Measurements from ENCODE around the gene MAN2B1.
"Not testable (repeated sequence)": the region's sequence is repeated elsewhere in the genome, so short reads cannot be mapped to it uniquely, and the experiment has no call there.

Gene MAN2B1

DNA sequence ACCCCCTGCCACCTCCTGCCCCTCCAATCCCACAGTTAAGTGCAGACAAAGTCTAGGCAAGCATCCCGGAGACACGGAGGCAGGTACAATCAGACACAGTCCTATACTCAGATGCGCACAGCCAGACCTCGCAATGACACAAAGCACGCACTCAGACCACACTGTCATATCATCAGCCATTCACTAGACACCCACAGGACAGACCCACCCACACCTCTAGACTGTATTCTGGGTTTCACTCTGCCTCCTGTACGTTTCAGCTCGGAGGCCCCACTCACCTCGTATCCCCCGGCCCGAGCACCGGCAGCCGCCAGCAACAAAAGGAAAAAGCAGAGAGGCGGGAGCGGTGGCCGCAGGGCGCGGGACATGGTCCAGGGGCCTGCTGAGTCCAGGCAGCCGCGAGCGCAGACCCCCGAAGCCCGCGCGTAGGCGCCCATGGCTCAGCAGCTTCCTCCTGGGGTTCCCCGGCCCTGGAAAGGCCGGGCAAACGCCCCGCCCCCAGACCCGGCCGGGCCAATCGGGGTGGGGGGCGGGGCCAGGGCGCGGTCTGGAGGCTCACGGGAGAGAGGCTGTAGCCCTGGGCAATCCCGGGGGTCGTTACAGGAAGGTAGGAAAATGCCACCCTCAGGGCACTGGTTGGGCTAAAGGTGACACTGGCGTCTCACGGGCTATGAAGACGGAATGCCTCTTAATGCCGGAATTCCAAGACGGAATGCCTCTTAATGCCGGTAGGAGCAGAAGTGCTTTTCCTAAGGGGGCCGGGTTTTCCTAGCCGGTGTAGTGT lies at the start of gene MAN2B1, which contains the start of gene WDR83:
TSS of gene MAN2B1 (minus strand) at position 478 of the 784 bp plus-strand sequence. CDS start at position 437, 41 bp downstream.
TSS of gene WDR83 (plus strand) at position 543 of the 784 bp plus-strand sequence. CDS start 2,984 bp downstream, outside the sequence.
- in situ Hi-C loops (cut with MboI; ENCODE audit: low sequenced_read_pairs), result loop anchor here (25.0 kb wide), 1 partner anchor 104 kb away; the partner anchor contains the start of gene ZNF564

DNA sequence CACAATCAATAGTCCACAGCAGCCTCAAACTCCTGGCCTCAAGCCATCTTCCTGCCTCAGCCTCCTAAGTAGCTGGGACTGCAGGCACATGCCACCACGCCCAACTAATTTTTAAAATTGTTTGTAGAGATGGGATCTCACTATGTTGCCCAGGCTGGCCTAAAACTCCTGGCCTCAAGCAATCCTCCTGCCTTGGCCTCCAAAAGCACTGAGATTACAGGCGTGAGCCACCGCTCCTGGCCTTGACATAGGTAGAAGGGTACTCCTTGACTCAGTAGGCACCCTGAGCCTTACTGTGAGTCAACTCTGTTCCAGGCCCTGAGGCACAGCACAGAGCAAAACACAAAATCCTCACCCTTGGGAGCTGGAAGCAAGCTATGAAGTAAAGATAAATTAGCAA lies 49.4 kb upstream of the MAN2B1 start:
- in situ Hi-C loops (cut with MboI; ENCODE audit: low sequenced_read_pairs), result no loop called here

DNA sequence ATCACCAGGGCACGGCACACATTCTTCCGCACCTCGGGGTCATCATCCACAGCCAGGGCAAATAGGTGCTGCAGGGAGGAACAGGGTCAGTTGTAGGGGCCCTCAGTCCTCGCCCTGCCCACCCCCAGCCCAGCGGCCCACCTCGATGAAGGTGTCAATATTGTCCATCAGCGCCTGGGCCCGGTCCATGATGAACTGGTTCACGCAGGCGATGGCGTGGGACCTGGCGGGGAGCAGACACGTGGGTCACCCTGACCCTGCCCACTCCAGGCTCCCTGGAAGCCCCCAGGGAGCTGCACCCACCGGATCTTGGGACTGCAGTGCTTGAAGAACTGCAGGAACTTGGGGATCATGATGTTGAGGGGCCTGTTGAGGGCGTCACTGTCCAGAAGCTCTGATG lies 48.6 kb upstream of the MAN2B1 start:
- in situ Hi-C loops (cut with MboI; ENCODE audit: low sequenced_read_pairs), result no loop called here

DNA sequence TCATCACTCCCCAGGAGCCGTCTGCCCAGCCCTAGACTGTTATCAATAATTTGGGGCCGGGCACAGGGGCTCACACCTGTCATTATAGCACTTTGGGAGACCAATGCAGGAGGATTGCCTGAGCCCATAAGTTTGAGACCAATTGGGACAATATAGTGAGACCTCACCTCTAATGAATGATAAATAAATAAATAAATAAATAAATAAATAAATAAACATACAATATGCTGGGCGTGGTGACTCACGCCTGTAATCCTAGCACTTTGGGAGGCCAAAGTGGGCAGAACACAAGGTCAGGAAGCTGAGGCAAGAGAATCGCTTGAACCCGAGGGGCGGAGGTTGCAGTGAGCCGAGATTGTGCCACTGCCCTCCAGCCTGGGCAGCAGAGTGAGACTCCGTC lies 46.8 kb upstream of the MAN2B1 start:
- in situ Hi-C loops (cut with MboI; ENCODE audit: low sequenced_read_pairs), result not testable (repeated sequence)

DNA sequence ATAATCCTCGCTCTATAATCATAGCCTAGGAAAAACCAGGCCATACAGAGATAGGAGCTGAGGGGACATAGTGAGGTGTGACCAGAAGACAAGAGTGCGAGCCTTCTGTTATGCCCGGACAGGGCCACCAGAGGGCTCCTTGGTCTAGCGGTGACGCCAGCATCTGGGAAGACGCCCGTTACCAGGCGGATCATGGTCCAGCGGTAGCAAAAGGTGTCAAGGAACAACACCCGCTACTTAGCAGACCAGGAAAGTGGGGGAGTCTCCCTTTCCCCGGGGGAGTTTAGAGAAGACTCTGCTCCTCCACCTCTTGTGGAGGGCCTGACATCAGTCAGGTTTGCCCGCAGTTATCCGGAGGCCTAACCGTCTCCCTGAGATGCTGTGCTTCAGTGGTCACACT lies 45.5 kb upstream of the MAN2B1 start:
- in situ Hi-C loops (cut with MboI; ENCODE audit: low sequenced_read_pairs), result not testable (repeated sequence)

DNA sequence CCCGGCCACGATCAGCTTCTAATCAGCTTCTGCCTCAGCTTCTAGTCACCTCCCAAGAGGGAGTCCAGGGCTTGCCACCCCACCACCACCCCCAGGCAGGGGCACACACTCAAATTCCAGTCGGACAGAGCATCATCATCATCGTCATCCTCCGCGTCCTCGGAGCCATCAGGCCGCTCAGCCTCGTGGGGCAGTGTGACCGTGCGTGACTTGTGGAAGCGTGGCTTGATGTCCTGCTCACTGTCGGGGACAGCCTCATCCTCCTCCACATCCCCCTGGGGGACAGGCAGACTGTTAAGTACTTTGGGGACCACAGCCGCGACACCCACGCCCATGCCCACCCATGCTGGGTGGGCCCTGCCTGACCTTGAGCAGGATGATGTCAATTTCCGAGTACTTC lies 44.6 kb upstream of the MAN2B1 start:
- in situ Hi-C loops (cut with MboI; ENCODE audit: low sequenced_read_pairs), result no loop called here

DNA sequence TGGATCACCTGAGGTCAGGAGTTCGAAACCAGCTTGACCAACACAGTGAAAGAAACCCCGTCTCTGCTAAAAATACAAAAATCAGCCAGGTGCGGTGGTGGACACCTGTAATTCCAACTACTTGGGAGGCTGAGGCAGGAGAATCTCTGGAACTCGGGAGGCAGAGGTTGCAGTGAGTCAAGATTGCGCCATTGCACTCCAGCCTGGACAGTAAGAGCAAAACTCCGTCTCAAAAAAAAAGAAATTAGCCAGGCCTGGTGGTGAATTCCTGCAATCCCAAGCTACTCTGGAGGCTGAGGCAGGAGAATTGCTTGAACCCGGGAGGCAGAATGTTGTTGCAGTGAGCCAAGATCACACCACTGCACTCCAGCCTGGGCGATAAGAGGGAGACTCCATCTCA lies 42.1 kb upstream of the MAN2B1 start:
- in situ Hi-C loops (cut with MboI; ENCODE audit: low sequenced_read_pairs), result no loop called here

DNA sequence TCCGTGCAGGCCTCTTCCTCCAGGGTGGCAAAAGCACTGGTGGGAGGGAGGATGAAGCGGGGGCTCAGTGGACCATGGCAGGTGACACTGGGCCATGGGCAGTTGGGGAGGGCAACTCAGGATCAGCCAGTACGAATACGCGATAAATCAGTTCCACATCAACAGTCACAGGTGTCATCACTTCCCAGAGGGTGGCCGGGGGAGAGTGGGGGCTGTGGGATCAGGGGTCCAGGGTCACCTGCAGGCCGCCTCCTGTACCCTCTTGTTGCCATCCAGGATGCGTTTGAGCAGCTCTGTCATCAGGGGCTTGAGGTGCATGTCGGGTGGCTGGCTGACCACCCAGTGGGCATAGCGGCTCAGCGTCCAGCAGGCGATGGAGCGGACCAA lies 39.8 kb upstream of the MAN2B1 start:
- in situ Hi-C loops (cut with MboI; ENCODE audit: low sequenced_read_pairs), result no loop called here

DNA sequence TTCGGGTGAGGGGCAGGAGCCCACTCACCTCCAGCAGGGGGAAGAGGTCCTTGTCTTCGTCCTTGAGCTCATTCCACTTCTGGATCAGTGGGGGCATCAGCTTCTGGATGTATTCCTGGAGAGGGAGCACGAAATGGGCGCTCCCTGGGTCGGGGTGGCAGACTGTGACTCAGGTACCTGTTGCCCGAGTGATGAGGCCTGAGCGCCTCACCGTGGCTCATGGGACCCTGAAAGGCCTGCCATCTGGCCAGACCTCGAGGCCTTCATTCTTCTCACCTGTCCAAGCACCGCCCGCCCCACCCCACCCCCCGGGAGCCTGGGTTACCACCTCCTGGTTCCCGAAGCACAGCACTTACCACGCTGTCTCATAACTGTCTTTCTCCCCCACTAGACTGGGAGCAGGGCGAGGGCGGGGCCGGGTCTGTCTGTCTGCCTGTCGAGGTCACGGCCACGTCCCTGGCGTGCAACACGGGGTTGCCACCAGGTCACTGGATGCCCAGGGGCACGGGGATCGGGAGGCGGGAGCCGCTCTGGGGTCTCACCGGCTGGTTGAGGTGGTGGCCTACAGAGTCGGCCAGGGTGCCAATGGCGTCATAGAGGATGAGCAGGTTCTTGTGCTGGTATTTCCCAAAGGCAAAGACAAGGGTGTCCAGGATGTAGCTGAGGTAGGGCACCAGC lies 39.3 kb upstream of the MAN2B1 start:
- in situ Hi-C loops (cut with MboI; ENCODE audit: low sequenced_read_pairs), result no loop called here

DNA sequence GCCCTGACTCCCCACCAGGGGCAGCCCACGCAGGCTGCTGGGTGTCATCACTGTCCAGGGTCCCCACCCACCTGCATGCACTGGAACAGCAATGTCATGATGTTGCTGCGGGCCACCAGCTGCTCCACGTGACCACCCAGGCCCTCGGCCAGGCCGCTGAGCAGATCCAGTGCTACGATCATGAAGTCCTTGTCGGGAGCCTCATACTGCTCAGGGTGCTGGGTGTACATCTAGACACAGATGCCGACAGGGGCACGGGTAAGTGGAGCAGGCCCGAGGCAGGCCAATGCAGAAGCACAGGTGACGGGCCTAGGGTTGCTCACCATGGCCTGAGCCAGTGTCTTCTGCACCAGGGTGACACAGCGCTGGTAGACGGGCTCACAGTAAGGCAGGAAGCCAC lies 38.6 kb upstream of the MAN2B1 start:
- in situ Hi-C loops (cut with MboI; ENCODE audit: low sequenced_read_pairs), result no loop called here

DNA sequence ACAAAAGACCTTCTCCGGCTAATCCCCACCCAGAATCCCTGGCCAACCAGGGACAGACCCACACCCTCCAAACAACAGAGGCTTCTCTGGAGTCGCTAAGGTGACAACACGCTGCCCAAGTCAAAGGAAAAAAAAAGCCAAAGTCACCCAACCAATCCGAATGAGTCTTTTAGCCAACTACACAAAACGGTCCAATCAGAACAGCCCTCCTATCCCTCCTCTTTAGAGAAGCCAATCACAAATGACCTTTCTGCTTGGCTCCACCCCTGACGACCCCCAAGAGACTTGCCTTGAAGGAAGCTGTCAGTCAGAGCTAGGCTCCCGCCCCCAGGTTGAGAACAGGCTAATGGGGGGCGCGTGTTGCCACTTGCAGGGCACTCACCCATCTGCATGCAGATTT lies 36.5 kb upstream of the MAN2B1 start:
- in situ Hi-C loops (cut with MboI; ENCODE audit: low sequenced_read_pairs), result no loop called here

DNA sequence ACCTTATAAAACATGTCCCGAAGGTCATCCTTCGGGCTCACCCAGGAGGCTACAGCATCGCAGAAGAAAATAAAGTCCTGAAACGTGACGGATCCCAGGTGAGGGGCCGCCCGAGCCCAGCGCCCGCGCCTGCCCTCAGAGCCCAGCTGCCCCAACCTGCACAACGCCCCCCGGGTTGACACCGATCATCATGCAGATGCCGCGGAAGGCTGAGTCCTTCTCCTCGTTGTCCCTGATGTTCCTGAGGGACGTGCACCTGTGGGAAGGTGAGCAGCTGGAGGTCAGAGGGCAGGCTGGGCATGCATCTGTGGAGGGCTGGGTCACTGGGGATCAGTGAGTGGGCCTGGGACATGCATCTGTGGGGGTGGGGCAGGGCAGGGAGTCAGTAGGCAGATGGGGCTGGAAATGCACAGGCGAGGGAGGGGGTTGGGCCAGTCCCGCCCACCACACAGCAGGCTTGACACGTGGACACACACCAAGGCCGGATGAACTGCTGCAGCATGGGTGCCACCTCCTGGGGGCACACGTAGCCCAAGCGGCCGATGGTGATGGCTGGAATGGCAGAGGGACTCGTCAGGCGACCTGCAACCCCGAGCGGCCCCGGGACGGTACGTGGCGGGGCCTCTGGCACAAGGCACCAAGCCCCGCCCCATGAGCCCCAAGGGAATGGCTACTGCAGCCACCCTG lies 35.2 kb upstream of the MAN2B1 start:
- in situ Hi-C loops (cut with MboI; ENCODE audit: low sequenced_read_pairs), result no loop called here

DNA sequence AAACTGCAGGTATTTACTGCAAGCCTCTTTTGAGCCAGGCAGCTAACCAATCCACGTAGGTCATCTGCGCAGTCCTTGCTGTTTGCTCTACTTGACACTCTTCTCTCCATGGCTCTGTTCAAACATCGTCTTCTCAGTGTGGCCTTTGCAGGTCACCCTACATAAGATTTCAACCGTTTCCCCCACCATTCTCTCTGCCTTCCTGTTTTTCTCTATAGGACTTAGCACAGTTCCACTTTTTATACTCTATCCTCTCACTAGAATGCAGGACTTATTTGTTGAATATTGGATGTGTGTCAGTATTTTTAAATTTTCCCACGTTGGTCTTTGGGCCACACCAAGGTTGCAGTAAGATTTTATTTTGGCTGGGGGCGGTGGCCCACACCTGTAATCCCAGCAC lies 31.6 kb upstream of the MAN2B1 start:
- in situ Hi-C loops (cut with MboI; ENCODE audit: low sequenced_read_pairs), result no loop called here

DNA sequence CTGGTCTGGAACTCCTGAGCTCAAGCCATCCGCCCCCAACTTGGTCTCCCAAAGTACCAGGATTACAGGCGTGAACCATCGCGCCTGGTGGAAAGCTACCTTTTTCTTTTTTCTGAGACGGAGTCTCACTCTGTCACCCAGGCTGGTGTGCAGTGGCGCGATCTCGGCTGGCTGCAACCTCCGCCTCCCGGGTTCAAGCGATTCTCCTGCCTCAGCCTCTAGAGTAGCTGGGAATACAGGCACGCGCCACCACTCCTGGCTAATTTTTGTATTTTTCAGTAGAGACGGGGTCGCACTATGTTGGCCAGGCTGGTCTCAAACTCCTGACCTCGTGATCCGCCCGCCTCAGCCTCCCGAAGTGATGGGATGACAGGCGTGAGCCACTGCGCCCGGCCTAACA lies 30.9 kb upstream of the MAN2B1 start:
- in situ Hi-C loops (cut with MboI; ENCODE audit: low sequenced_read_pairs), result not testable (repeated sequence)

DNA sequence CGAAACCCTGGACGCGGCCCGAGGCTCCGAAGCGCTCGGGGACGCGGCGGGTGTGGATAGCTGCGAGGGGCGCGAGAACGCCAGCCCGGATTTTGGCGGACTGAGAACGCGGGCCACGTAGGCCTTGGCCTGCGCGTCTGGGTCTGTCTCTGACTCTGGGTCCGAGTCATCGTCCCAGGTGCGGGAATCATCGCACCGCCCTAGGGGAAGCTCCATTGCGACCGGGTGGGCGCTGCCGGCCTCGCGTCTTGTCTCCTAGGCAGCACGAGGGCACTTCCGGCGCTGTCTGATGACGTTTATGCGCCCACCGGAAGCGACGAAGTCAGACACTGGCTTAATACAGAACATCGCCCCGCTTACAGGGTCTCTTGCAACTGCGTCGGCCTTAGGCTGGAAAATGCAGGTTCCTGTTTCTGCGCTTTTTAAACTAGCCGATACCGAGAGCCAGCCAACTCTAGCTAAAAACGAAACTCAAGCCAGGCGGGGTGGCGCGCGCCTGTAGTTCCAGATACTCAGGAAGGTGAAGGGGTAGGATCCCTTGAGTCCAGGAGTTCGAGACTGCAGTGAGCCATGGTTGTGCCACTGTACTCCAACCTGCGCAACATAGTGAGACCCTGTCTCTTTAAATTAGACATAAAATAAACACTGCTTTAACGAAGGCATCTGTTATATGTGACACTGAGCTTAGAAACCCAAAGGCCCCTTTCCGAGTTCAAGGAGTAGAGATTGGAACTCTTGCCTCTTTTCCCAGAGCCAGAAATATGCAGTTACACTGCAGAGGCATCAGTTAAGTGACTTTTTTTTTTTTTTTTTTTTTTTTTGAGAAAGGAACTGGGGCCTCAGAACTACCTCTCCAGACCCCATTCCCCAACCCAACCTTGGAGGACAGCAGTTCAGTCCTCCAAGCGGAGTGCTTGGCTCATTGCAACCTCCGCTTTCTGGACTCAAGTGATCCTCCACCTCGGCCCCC lies 30.1 kb upstream of the MAN2B1 start, which contains the start of gene FBXW9:
TSS of gene FBXW9 (minus strand) at position 266 of the 970 bp plus-strand sequence. CDS start at position 216, 50 bp downstream.
- in situ Hi-C loops (cut with MboI; ENCODE audit: low sequenced_read_pairs), result no loop called here

DNA sequence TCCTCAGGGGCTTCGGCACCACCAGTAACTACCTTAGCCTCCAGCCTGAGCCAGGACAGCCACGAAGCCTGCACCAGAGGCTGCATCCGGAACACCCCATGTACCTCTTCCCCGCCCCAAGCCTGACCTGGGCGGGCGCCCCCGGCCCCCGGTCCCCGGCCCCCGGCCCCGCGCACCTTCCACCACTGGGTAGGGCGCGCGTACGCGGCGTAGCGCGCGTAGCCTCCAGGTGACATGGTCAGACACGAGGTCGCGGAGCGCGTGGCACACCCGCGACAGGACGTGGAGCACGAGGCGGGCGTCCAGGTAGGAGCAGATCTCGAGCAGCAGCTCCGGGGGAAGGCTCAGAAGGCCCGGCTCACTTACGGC lies 29.4 kb upstream of the MAN2B1 start:
- in situ Hi-C loops (cut with MboI; ENCODE audit: low sequenced_read_pairs), result no loop called here

DNA sequence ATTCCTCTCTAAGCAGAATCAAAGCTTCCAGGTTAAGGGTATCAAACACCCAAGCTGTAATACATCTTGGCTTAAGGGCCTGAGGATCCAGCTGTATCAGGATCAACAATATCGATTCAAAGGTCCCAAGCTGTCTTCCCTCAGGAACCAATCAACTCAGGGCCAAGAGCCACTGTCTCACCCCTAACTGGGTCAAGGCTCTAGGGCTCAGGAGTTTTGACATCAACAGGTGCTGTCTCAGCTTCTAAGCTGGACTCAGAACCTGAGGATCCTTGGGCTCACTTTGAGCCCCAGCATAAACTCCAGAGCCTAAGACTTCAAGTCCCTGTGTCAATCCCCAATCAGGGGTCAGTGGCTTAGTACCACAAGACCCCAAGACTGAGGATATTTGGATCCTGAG lies 29.0 kb upstream of the MAN2B1 start:
- in situ Hi-C loops (cut with MboI; ENCODE audit: low sequenced_read_pairs), result no loop called here

DNA sequence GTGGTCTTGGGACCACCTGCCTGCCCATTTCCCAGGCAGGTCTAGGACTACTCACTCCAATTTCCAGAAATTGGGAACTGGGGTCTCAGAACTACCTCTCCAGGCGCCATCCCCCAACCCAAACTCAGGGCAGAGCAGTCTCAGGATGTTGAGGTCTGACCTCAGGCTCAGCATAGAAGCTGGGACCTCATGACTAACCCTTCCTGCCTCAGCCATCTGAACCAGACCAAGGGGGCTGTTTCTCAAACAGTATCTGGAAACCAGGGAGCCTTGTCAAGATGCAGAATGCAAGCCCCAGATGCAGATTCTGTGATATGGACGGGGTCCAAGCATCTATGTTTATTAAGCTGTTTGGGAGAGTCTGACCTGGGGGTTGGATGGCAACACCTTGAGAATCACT lies 28.6 kb upstream of the MAN2B1 start:
- in situ Hi-C loops (cut with MboI; ENCODE audit: low sequenced_read_pairs), result no loop called here

DNA sequence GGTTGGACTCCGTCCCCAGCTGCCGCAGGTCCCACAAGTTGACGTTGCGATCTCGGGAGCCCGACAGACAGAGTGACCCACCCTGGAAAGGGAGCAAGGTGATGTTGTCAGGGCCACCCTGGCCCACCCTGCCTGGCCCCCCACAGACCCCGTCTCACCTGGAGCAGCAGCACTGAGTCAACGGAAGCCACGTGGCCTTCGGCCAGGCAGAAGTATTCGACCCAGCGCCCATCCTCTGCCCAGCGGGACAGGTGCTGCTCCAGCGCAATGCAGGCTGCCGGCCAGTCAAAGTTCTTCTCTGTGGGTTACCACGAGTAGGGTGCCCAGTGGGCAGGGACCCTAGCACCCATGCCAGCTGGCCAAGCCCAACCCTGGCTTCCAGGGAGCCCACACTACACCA lies 28.1 kb upstream of the MAN2B1 start:
- in situ Hi-C loops (cut with MboI; ENCODE audit: low sequenced_read_pairs), result no loop called here

DNA sequence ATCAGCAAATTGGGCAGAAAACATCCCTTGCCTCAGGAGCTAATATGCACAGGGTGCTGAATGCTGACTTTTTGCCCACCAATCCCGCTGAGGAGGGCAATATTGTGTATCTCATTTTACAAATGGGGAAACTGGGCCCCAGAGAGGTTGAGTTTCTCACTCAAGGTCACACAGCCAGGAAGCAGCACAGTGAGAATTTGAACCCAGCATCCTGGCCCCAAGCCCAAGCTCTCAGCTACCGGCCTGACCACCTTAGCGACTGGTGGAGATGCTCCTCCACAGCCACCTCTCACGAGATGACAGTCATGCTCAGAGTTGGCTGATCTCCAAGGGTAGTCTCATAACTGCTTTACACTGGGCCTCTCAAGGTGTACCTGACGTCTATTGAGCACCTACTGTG lies 26.4 kb upstream of the MAN2B1 start:
- in situ Hi-C loops (cut with MboI; ENCODE audit: low sequenced_read_pairs), result no loop called here

Data from HL-60/S4 treated with retinoic acid at 250 ng/mL for 4 days and 3 days (cell line).